ENCODE results near the gene AHCY. TPM values are rescaled to one million over a fixed set of nuclear protein-coding genes. Genes with fewer than 3 reads are reported as not detected.

Gene AHCY
- polyA plus RNA-seq, 3 donors = 70.6 to 104 (median 75.0) TPM

DNA sequence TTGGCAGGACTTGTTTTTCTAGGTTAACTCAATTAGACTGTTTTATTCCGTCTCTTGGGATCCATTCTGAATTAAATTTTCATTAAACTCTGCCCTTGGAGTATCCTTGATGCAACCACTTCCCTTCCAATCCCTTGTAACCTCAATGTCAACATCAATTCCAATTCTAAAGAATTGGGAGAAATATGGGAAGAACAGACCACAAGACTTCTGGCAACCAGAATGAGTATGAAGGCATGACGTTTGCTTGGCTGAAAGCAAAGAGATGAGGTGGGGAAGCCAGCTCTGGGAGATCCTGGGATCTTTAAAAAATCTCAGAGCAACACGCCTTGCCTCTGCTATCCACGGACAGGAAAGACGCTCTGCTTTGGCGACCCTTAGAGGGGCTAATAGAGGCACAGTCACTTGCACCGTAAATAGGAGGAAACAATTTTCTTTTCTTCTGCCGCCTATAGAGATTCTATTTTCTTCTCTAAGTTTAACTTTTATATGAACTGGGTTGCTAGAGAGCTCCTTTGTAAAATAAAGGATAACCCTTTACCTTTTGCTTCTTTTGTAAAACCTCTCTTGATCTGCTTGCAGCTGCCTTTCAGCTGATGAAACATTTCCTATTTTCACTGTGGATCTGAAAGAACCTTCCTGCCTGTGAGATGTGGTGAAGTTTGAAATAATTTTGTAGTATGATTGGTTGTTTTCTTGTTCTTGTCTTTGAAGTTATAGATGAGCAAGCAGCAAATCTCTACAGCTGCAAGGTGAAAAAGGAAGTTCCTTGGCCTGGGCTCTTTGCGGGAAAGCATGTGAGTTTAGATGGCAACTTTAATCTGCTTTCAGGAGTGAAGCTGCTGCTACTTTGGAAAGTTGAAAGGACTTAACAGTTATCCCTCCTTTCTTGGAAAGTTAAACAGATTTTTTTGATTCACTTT is 62.2 kb downstream of the AHCY start, which contains the start of gene ASIP:
TSS of gene ASIP (plus strand) at position 731 of the 923 bp plus-strand sequence. CDS start 18,952 bp downstream, outside the sequence.
- WGBS, 3 donors = 62 to 77% (median 71%) methylated on average over 9 of the region's 9 CpGs
- H3K27ac ChIP-seq (ENCODE audit: low read depth, low read length) = no peak within 1 kb of the TSS

DNA sequence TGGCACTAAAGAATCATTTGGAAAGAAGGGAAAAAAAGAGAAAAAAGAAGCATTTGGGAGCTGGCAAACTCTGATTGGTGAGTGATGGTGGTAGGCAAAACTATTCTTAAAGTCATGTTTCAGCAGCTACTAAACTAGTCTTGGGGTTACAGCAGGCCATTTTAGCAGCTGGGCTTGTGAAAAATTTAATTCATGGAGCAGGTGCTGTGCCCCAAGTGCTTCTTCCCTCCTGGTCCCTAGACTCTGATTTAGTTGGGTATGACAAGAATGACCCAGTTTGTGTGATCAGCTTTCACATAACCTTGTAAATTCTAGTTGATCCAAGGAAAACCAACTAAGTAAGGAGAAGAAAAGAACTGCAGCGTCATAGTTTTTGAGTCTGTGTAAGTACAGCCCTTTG is 63.0 kb downstream of the AHCY start:
- H3K27ac ChIP-seq (ENCODE audit: low read depth, low read length) = no peak overlapping the region
- 89 to 94% (median 93%) methylated on average over 1 of the region's 1 CpG for WGBS, 3 donors

DNA sequence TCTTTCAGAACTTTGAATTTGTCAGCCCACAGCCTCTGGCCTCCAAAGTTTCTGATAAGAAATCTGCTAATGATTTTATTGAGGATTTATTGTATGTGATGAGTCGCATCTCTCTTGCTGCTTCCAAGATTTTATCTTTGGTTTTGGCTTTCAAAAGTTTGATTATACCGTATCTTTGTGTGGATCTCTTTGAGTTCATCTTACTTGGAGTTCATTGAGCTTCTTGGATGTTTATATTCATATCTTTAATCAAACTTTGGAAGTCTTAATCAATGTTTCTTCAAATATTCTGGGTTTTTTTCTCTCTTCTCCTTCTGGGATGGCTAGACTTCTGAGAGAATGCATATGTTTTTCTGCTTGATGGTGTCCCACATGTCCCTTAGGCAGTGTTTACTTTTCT is 65.2 kb downstream of the AHCY start:
- WGBS, 3 donors = 84 to 92% (median 89%) methylated on average over 2 of the region's 2 CpGs
- no peak overlapping the region for H3K27ac ChIP-seq (ENCODE audit: low read depth, low read length)

DNA sequence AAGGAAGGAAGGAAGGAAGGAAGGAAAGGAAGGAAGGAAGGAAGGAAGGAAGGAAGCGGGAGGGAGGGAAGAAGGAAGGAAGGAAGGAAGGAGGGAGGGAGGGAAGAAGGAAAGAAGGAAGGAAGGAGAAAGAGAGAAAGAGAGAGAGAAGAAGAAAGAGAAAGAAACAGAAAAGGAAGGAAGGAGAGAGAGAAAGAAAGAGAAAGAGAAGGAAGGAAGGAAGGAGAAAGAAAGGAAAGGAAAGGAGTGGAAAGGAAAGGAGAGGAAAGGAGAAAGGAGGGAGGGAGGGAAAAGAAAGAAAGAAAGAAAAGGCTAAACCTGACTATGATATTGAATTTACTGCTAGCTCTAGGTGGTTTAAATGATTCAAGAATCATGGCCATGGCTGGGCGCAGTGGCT is 67.3 kb downstream of the AHCY start:
- WGBS, 3 donors = 80 to 100% (median 93%) methylated on average over 2 of the region's 2 CpGs

DNA sequence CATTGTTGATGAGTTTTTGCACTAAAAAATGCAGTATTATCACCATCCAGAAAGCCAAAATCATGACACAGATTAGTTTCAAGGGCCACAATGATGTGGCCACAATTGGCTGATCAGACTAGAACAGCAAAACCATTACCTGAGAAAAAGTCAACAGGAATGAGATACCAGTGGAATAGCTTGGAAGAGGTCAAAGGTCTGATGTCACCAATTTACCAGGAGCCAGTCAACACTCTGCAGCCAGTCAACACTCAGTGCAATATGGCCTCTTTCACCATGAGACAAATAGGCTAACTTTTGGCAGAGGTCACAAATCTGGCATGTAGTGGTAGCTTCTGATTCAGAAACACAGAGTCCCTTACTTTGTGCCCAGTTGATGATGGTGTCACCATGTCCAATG is 69.5 kb downstream of the AHCY start:
- H3K27ac ChIP-seq (ENCODE audit: low read depth, low read length) = no peak overlapping the region

More for the DNA sequence above, 67.3 kb downstream of the AHCY start:
- H3K27ac ChIP-seq (ENCODE audit: low read depth, low read length) = no peak overlapping the region

DNA sequence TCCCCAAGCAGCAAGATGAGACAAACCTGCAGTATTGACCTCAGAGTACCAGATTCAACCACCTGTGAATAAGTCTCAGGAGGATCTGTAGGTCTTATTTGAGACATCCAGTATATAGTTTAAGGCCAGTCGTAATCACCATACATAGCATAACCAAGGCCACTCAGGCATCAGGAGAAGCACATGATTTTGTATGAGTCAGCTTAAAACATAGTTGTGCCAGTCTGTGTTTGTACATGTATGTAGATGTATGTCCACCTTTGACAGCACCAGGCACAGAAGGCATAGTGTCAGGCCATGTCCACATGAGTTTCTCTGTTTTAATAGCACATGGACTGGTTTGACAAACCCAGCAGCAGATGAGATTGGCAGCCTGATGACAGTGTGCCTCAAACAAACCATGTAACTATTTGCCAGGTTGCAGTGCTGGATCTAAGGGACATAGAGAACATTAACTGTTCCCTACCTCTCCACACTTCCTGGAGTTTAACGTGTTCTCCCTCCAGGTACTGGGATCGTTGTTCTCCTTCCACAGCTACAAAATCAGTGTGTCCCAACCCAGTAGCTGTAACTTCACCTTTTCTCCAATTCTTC is 70.6 kb downstream of the AHCY start:
- 86 to 95% (median 89%) methylated on average over 3 of the region's 3 CpGs for WGBS, 3 donors
- no peak overlapping the region for H3K27ac ChIP-seq (ENCODE audit: low read depth, low read length)

DNA sequence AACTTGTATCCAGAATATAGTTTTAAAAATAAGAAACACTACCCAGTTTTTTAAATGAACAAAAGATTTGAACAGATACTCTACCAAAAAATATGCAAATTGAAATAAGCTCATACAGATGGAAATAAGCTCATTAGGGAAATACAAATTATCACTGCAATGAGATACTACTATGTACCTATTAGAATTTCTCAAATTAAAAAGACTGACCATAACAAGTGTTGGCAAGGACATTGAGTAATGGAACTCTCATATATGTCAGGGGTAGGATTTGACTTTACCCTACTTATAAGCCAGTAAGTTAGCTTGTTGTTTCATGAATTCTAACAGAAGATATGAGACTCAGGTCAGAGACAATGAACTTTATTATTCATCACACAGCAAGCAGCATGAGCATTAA is 71.5 kb downstream of the AHCY start:
- H3K27ac ChIP-seq (ENCODE audit: low read depth, low read length) = no peak overlapping the region

Other genes starting within 250 kb of the AHCY start
- gene EIF2S2, start 191.1 kb downstream of the AHCY start, polyA plus RNA-seq = 10 to 100 TPM; 35.9 to 56.3 (median 53.5) TPM
- under 1 TPM in 1 of 3 donors, not detected in 2; 0.39 TPM for gene ASIP, start 61.9 kb downstream of the AHCY start, polyA plus RNA-seq
- 10 to 100 TPM in 2 of 3 donors, 1 to 10 TPM in 1; 8.3 to 13.3 (median 12.1) TPM for gene ITCH, start 59.9 kb upstream of the AHCY start, polyA plus RNA-seq
- 100 to 1,000 TPM in 2 of 3 donors, 10 to 100 TPM in 1; 67.3 to 250 (median 166) TPM for gene DYNLRB1, start 213.1 kb upstream of the AHCY start, polyA plus RNA-seq